Measurements from ENCODE around the gene CDC42EP2. TPM values are rescaled to one million over a fixed set of nuclear protein-coding genes. Genes with fewer than 3 reads are reported as not detected.

The CDC42EP2 gene
- total RNA-seq, 1 donor from 2014 or later, result 11.3 TPM

DNA sequence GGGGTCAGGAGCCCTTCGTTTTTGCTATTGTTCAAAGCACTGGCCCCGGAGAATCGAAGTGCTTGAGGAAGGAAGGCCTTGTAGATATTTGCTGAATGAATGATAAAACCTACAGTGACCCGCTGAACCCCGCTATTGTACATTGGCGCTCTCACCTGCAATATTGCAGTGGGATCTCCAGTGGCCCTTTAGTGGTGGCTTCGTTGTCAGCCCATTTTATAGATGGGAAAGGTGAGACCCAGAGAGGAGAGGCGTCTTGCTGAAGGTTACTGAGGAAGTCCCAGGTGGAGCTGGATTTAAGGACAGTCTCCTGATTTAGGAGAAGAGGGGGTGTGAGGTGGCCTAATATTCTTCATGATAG lies 1.2 kb downstream of the CDC42EP2 start:
- H3K4me1 ChIP-seq, result peaks cover 89% of the 10 kb centered on the region
- TF ChIP-seq, protein P1, sequence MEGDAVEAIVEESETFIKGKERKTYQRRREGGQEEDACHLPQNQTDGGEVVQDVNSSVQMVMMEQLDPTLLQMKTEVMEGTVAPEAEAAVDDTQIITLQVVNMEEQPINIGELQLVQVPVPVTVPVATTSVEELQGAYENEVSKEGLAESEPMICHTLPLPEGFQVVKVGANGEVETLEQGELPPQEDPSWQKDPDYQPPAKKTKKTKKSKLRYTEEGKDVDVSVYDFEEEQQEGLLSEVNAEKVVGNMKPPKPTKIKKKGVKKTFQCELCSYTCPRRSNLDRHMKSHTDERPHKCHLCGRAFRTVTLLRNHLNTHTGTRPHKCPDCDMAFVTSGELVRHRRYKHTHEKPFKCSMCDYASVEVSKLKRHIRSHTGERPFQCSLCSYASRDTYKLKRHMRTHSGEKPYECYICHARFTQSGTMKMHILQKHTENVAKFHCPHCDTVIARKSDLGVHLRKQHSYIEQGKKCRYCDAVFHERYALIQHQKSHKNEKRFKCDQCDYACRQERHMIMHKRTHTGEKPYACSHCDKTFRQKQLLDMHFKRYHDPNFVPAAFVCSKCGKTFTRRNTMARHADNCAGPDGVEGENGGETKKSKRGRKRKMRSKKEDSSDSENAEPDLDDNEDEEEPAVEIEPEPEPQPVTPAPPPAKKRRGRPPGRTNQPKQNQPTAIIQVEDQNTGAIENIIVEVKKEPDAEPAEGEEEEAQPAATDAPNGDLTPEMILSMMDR (IDR thresholded peaks at IDR 0.05; ENCODE audit: borderline replicate concordance), result peak; percentile 26

DNA sequence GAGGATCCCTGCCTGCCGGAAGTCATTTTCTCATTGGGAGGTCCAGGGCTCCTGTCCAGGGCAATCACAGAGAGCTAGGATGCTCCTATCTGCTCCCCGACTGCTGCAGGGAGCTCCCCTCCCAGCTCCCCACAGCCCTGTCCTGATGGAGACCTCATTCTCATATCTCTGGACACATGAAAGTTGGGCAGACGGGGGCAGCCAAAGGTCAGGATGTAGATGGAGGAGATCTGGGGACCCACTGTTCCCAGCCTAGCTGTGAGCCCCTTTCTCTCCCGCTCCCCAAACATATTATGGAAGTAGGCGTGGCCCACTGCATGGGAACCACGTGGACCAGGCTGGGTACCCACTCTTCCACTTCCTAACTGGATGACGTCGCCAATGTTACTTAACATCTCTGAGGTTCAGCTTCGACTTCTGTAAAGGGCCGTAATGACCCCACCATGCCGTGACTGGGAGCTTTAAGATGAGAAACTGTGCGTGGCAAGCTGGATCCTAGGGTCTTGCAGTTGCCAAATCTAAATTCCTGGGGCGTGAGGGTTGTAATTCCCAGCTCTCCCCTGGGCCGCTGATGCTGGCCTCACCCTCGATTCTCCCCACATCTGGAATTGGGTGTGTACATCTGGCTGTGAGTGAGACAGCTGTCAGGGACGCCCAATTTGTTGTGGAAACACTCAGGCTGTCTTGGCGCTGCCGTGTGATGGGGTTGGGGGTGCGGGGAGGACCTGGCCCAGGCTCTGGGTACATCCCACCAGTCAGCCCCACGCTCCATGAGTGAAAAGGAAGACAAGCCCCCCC lies 1.8 kb downstream of the CDC42EP2 start:
- TF ChIP-seq, protein P1 (IDR thresholded peaks at IDR 0.05; ENCODE audit: borderline replicate concordance), result no peak
- peak; percentile 64 for DNase-seq
- Histone ChIP-seq H3K4me3 (peak overlapping the region; percentile 90), H3K27ac (replicated peaks) (peak overlapping the region; percentile 98), H3K9me3 (replicated peaks) (no peaks in the 10 kb centered on the region), H3K4me1 (peaks cover 90% of the 10 kb centered on the region), H3K27me3 (ENCODE audit: low read depth) (no peaks in the 10 kb centered on the region), H3K36me3 (peaks cover 15% of the 10 kb centered on the region)
- intact Hi-C loops (cut with micrococcal nuclease), result no loop called here

More for the DNA sequence above, 1.2 kb downstream of the CDC42EP2 start:
- Histone ChIP-seq H3K4me3 (peak overlapping the region; percentile 90), H3K27ac (replicated peaks) (peak overlapping the region; percentile 98), H3K9me3 (replicated peaks) (no peaks in the 10 kb centered on the region), H3K27me3 (ENCODE audit: low read depth) (no peaks in the 10 kb centered on the region), H3K36me3 (peaks cover 9% of the 10 kb centered on the region)
- intact Hi-C loops (cut with micrococcal nuclease), result no loop called here
- DNase-seq, result no peak

DNA sequence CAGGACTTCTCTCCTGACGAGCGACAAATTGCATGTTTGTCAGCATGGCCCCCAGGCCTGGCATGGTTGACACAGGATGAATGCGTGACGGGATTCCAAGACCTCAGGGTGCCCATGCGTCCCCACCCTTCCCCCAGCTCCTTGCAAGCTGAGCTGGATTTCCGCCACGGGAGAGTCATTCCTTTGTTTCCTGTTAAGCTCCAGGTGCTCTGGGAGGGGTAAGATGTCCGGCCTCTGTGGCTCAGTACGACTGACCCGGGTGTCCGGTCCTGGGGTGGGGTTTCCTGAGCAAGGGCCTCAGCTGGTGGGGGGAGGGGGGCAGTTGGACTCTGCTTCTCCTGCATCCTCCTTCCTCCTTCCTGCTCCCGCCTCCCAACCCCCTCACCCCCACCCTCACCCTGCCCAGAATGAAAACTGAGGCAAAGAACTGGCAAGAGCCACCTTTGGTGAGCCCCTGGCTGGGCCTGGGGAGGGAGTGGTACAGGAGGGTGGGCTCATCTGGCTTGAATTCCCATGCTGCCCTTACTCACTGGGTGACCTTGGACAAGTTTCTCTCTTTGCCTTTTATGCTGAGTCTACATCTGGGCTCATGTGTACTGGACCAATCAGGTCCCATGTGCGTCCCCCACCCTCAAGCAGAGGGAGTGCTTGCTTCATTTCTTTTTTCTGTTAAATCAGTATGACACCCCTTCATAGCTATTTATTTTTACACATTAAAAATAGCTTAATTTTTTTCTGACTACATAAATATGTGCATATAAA lies 2.5 kb downstream of the CDC42EP2 start:
- H3K27me3 ChIP-seq (ENCODE audit: low read depth), result no peaks in the 10 kb centered on the region
- TF ChIP-seq, protein P1 (IDR thresholded peaks at IDR 0.05; ENCODE audit: borderline replicate concordance), result no peak
- peaks cover 21% of the 10 kb centered on the region for H3K36me3 ChIP-seq
- H3K9me3 ChIP-seq (replicated peaks), result no peaks in the 10 kb centered on the region
- peak overlapping the region; percentile 98 for H3K27ac ChIP-seq (replicated peaks)
- H3K4me3 ChIP-seq, result peak overlapping the region; percentile 90
- intact Hi-C loops (cut with micrococcal nuclease), result no loop called here
- DNase-seq, result peak; percentile 85
- H3K4me1 ChIP-seq, result peaks cover 95% of the 10 kb centered on the region

DNA sequence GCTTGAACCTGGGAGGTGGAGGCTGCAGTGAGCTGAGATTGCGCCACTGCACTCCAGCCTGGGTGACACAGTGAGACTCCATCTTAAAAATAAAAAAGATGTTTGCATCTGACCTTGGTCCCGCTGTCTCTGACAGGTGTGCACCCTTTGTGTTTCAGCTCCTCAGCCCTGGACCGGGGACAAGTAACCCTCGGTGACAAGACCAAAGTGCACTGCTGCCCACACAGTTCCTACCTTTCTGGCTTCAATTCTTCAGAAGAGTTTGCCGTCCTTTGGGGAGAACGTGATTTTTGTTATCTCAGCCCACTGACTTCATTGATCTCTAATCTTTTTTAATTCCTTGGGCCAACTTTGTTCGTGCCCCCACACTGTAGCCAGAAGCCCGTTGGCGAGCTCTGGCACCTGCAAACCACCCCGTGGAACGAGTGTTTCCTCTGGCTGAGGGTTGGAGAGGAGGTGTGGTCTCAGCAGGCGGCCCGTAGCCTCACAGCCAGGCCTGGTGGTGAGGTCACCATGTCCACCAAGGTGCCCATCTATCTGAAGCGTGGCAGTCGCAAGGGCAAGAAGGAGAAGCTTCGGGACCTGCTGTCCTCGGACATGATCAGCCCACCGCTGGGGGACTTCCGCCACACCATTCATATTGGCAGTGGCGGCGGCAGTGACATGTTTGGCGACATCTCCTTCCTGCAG lies 5.9 kb downstream of the CDC42EP2 start:
- TF ChIP-seq, protein P1 (IDR thresholded peaks at IDR 0.05; ENCODE audit: borderline replicate concordance), result no peak
- peak overlapping the region; percentile 98 for H3K27ac ChIP-seq (replicated peaks)
- H3K4me1 ChIP-seq, result peaks cover 71% of the 10 kb centered on the region
- H3K4me3 ChIP-seq, result peak overlapping the region; percentile 26
- no peak for DNase-seq
- H3K9me3 ChIP-seq (replicated peaks), result no peaks in the 10 kb centered on the region
- H3K27me3 ChIP-seq (ENCODE audit: low read depth), result no peaks in the 10 kb centered on the region
- peaks cover 27% of the 10 kb centered on the region for H3K36me3 ChIP-seq
- intact Hi-C loops (cut with micrococcal nuclease), result no loop called here

DNA sequence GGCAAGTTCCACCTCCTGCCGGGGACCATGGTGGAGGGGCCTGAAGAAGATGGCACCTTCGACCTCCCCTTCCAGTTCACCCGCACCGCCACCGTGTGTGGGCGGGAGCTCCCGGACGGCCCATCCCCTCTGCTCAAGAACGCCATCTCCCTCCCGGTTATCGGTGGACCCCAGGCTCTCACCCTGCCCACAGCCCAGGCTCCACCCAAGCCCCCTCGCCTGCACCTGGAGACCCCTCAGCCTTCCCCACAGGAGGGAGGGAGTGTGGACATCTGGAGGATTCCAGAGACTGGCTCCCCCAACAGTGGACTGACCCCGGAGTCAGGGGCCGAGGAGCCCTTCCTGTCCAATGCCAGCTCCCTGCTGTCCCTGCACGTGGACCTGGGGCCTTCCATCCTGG lies 6.4 kb downstream of the CDC42EP2 start:
- no peaks in the 10 kb centered on the region for H3K9me3 ChIP-seq (replicated peaks)
- intact Hi-C loops (cut with micrococcal nuclease), result no loop called here
- no peak for DNase-seq
- H3K27me3 ChIP-seq (ENCODE audit: low read depth), result no peaks in the 10 kb centered on the region
- peaks cover 27% of the 10 kb centered on the region for H3K36me3 ChIP-seq
- TF ChIP-seq, protein P1 (IDR thresholded peaks at IDR 0.05; ENCODE audit: borderline replicate concordance), result no peak
- peak overlapping the region; percentile 26 for H3K4me3 ChIP-seq
- peaks cover 65% of the 10 kb centered on the region for H3K4me1 ChIP-seq
- peak overlapping the region; percentile 98 for H3K27ac ChIP-seq (replicated peaks)

All from left ventricle myocardium inferior (tissue), 1 donor.